Measurements from ENCODE around the gene DCTN3. TPM values are rescaled to one million over a fixed set of nuclear protein-coding genes. Genes with fewer than 3 reads are reported as not detected.

The DCTN3 gene
- total and polyA plus RNA-seq, 9 of the 15 experiments (the other 6 are each of a cell fraction or from before 2014, with no cell fraction given) = 11.0 to 51.0 (median 41.9) TPM

- TF ChIP-seq ID3 (CRISPR knock-in tag; IDR thresholded peaks at IDR 0.05) = no peak
- TF ChIP-seq ID3 (tag; IDR thresholded peaks at IDR 0.05) = no peak
- no peak for TF ChIP-seq POLR3A (IDR thresholded peaks at IDR 0.05; ENCODE audit: borderline replicate concordance, extremely low read depth, insufficient read depth, insufficient read length)
- no peak for TF ChIP-seq BMI1 (IDR thresholded peaks at IDR 0.05; ENCODE audit: low read length)
- no peak for TF ChIP-seq SRSF9 (IDR thresholded peaks at IDR 0.05; ENCODE audit: borderline replicate concordance, low read depth, low read length)
- TF ChIP-seq ZNF77 (CRISPR knock-in tag; IDR thresholded peaks at IDR 0.05) = no peak
- TF ChIP-seq ZNF395 (CRISPR knock-in tag; IDR thresholded peaks at IDR 0.05) = no peak
- peak; percentile 54; the same call in 1 of the 2 replicates for TF ChIP-seq CREM (IDR thresholded peaks at IDR 0.05; ENCODE audit: low read depth)
- no peak for TF ChIP-seq RBM22 (IDR thresholded peaks at IDR 0.05; ENCODE audit: low read depth, low read length, poor library complexity, severe bottlenecking)
- TF ChIP-seq ZBTB34 (CRISPR knock-in tag; IDR thresholded peaks at IDR 0.05) = no peak
- TF ChIP-seq MAZ (CRISPR knock-in tag; conservative IDR thresholded peaks at IDR 0.05 in 1 of 2, IDR thresholded peaks at IDR 0.05 in 1 of 2) = peak in 1 of 2 experiments; percentile 37; a peak in 1 of 4 replicates
- TF ChIP-seq BHLHE40 (IDR thresholded peaks at IDR 0.05; ENCODE audit: low read length) = no peak
Measured at GRCh38 chr9:34664281-34665066, 44.2 kb upstream of the DCTN3 start (continued).

All from K562 (cell line).